Stomach smooth muscle (tissue), 2 donors: ENCODE measurements around the gene EIF2AK2.

ENCODE experiments used
- H3K27ac ChIP-seq: one replicate; pipeline ENCODE4 v1.7.0; 2013; ENCODE audit warnings: mild to moderate bottlenecking, low read length, inconsistent platforms
- H3K27me3 ChIP-seq, 2 donors: one replicate each; pipeline ENCODE4 v1.7.0; 2013; ENCODE audit warnings: low read length in 2 of 2; ENCODE audit not compliant: insufficient read depth in 2 of 2, control insufficient read depth in 1 of 2
- H3K36me3 ChIP-seq, 2 donors: one replicate each; pipeline ENCODE4 v1.7.0; 2013; ENCODE audit warnings: low read length in 2 of 2; ENCODE audit not compliant: control insufficient read depth in 2 of 2, insufficient read depth in 2 of 2
- H3K4me1 ChIP-seq: one replicate; pipeline ENCODE4 v1.7.0; 2013; ENCODE audit warnings: low read length; ENCODE audit not compliant: control insufficient read depth, insufficient read depth
- H3K4me3 ChIP-seq, 2 donors: one replicate each; pipeline ENCODE4 v1.7.0; 2013; ENCODE audit warnings: low read length in 2 of 2
- H3K9ac ChIP-seq, 2 donors: one replicate each; pipeline ENCODE4 v1.7.0; 2013; ENCODE audit warnings: low read length in 2 of 2, mild to moderate bottlenecking in 1 of 2
- H3K9me3 ChIP-seq, 2 donors: one replicate each; pipeline ENCODE4 v1.7.0; 2013; ENCODE audit warnings: low read length in 2 of 2; ENCODE audit not compliant: control insufficient read depth in 2 of 2
- donor health status: healthy.
- donor health status: Pancreatic carcinoma.

EIF2AK2 gene

DNA sequence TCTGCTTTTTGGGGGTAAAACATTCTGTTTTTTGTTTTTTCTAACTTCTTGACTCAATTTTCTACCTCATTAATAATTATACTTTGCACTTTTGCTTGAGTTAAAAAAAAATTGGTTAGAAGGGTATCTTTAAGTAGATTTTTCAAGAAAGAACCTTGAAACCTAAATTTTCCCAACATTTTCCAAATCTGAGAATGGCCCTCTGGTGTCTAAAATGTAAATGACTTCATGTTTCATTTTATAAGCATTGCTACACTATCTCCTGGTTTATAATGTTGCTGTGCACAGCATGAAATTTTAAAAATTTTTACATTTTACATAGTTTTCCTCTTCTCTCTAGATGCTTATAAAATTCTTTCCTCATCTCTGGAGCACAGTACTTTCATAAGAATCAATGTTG is 14.2 kb downstream of the EIF2AK2 start:
- Histone ChIP-seq H3K4me3 (no peak overlapping the region), H3K9me3 (no peaks in the 10 kb centered on the region), H3K4me1 (no peaks in the 10 kb centered on the region), H3K36me3 (peaks cover 37 to 38% of the 10 kb centered on the region in 2 donors), H3K27me3 (no peaks in the 10 kb centered on the region), H3K27ac (no peak overlapping the region), H3K9ac (no peak overlapping the region)

DNA sequence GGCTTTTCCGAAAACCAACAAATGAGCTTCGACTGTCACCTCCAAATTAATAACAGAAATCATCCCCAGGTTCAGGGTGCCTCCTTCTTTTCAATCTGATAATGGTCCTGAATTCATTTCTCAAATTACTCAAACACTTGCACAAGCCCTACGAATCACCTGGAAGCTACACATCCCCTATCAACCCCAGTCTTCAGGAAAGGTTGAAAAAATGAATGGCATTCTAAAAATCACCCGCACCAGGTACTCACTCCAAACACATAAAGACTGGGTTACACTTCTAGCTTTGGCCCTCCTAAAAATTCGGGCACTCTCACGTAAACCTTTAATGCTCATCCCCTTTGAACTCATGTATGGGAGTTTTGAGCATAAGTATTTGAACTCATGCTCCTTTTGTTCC is 23.9 kb downstream of the EIF2AK2 start:
- Histone ChIP-seq H3K4me1 (no peaks in the 10 kb centered on the region), H3K27ac (no peak overlapping the region), H3K27me3 (no peaks in the 10 kb centered on the region), H3K4me3 (no peak overlapping the region), H3K9ac (no peak overlapping the region), H3K36me3 (peaks cover 50 to 53% of the 10 kb centered on the region in 2 donors), H3K9me3 (no peaks in the 10 kb centered on the region)

DNA sequence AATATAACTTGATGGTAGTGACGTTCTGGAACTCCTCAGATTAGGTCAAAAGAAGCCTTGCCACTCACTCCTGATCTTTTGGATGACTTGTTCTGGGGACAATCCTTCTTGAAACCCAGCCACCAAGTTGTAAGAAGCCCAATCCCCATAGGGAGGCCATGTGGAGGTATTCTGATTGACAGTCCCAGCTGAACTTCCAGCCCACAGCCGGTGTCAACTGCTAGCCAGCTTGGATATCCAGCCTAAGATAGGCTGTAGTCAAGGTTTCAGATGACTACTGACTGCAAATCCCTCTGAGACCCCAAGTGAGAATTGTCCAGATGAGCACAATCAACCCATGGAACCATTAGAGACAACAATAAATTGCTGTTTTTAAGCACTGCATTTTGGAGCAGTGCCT is 31.4 kb downstream of the EIF2AK2 start:
- Histone ChIP-seq H3K9ac (no peak overlapping the region), H3K27ac (no peak overlapping the region), H3K9me3 (no peaks in the 10 kb centered on the region), H3K36me3 (peaks cover 23 to 36% of the 10 kb centered on the region in 2 donors), H3K27me3 (no peaks in the 10 kb centered on the region), H3K4me3 (no peak overlapping the region), H3K4me1 (no peaks in the 10 kb centered on the region)

DNA sequence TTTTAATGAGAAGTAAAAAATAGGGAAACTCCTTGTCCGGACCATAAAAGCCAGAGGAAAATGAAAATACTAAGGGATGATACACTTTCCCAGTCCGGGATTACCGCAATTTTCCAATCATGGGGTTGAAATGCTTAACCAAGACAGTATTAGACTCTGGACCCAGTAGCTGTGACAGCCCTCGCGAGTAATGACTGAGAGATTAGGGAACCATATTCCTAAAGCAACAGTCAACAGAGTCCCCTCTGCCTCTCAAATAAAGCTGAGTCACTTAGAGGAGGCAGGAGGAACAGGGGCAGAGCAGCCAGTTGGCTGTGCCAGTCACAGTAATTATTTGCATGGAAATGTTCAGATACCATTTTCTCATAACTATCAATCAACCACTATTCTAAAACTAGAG is 37.6 kb downstream of the EIF2AK2 start:
- no peak overlapping the region for H3K4me3 ChIP-seq
- no peaks in the 10 kb centered on the region for H3K9me3 ChIP-seq
- H3K27me3 ChIP-seq = no peaks in the 10 kb centered on the region
- no peaks in the 10 kb centered on the region for H3K4me1 ChIP-seq
- peaks cover 22 to 38% of the 10 kb centered on the region in 2 donors for H3K36me3 ChIP-seq
- H3K9ac ChIP-seq = no peak overlapping the region
- no peak overlapping the region for H3K27ac ChIP-seq

DNA sequence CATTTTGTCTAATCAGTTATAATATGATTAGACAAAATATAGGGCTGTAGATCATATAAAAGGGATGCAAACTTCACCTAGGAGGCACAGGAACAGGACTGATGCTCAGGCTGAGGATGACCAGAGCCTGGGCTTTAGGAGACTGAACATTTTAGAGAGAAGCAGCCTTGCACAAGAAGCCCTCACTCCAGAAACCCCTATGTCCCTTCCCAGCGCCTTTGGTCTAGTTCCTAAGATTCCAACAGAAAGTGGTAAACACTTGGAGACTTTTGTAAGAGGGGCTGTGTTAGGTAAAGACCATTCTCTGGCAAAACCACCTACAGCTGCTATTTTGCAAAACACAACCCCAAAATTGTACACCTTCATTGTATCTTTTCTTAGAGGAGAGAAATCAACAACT is 39.2 kb downstream of the EIF2AK2 start:
- H3K4me3 ChIP-seq = no peak overlapping the region
- H3K27me3 ChIP-seq = no peaks in the 10 kb centered on the region
- no peaks in the 10 kb centered on the region for H3K4me1 ChIP-seq
- H3K36me3 ChIP-seq = peaks cover 22 to 33% of the 10 kb centered on the region in 2 donors
- no peak overlapping the region for H3K9ac ChIP-seq
- no peak overlapping the region for H3K27ac ChIP-seq
- H3K9me3 ChIP-seq = no peaks in the 10 kb centered on the region

DNA sequence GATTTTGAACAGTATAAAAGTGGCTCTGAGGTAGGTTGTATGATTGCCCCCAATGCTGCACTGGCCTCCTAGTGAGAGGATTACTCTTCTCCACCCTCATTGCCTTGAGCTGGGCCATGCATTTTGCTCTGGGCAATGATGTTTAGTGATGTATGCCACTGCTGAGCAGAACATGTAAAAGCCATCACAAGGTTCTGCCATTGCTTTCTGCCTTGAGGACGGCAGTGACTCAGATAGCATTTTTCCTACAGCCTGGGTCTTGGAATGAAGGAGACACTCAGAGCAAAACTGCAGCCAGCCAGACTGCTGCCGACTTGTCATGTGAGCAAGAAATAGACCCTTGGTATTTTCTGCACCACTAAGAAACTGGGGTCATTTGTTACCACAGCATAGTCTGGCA is 44.8 kb downstream of the EIF2AK2 start:
- peaks cover 27 to 31% of the 10 kb centered on the region in 2 donors for H3K36me3 ChIP-seq

DNA sequence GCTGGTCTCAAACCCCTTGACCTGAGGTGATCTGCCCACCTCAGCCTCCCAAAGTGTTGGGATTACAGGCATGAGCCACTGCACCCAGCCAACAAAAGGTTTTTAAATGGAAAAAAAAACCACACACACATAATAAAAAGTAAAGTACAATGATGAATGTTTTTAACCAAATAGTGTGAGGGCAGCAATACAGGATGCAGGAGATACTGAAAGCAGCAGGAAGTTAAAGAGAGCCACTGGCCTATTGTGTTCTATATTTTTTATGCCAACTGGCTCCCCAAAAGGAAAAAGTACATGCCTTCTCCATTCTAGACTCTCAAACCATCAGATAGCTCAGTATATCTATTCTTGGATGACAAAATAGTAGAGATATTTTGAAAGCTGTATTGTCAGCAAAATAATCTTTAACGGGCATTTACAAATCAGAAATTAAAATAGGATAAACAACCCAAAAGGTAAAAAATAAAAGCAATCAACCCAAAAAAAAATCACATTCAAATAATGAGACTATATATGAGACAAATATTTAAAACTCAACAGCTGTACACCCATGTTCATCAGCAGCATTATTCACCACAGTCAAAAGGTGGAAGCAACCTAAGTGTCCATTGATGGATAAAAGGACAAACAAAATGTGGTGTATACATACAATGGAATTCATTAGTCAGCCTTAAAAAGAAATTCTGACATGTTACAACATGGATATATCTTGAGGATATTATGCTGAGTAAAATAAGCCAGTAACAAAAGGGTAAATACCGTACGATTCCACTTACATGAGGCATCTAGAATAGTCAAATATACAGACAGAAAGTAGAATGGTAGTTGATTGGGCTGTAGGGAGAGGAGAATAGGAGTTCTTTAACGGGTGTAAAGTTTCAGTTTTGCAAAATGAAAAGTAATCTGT is 46.2 kb downstream of the EIF2AK2 start:
- Histone ChIP-seq H3K27me3 (no peaks in the 10 kb centered on the region), H3K9me3 (no peaks in the 10 kb centered on the region), H3K4me3 (no peak overlapping the region), H3K36me3 (peaks cover 27 to 33% of the 10 kb centered on the region in 2 donors), H3K4me1 (no peaks in the 10 kb centered on the region), H3K27ac (no peak overlapping the region), H3K9ac (no peak overlapping the region)

More for the DNA sequence above, 44.8 kb downstream of the EIF2AK2 start:
- Histone ChIP-seq H3K9me3 (no peaks in the 10 kb centered on the region), H3K27me3 (no peaks in the 10 kb centered on the region), H3K4me3 (no peak overlapping the region), H3K27ac (no peak overlapping the region), H3K4me1 (no peaks in the 10 kb centered on the region), H3K9ac (no peak overlapping the region)

DNA sequence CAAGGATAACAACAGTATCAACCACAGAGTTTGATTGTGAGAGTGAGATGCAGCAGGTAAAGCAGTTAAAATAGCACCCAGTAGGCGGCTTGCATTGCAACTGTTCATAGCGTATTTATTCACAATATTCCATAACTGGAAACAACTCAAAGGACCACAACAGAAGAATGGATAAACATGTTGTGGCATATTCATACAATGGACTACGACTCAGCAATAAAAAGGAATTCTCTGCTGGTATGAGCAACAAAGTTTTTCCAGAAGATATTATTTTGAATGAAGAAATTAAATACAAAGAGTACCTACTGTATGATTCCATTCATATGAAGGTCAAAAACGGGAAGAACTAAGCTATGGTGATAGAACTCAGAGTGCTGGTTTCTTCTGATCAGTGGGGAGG is 47.3 kb downstream of the EIF2AK2 start:
- Histone ChIP-seq H3K4me1 (no peaks in the 10 kb centered on the region), H3K36me3 (peaks cover 24 to 39% of the 10 kb centered on the region in 2 donors), H3K27ac (no peak overlapping the region), H3K27me3 (no peaks in the 10 kb centered on the region), H3K9ac (no peak overlapping the region), H3K4me3 (no peak overlapping the region), H3K9me3 (no peaks in the 10 kb centered on the region)

DNA sequence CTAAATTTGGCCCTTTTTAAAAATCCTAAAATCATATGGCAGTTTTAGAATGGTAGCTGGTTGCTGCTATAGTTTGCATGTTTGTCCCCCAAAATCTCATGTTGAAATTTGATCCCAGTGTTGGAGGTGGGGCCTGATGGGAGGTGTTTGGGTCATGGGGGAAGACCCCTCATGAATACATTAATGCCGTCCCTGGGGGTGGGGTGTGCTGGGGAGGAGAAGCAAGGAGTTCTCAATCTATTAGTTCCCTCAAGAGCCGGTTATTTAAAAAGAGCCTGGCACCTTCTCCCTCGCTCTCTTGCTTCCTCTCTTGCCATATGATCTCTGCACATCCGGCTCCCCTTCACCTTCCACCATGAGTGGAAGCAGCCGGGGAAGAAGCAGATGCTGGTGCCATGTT is 51.6 kb downstream of the EIF2AK2 start:
- H3K27me3 ChIP-seq = no peaks in the 10 kb centered on the region
- H3K9me3 ChIP-seq = no peaks in the 10 kb centered on the region
- no peak overlapping the region for H3K27ac ChIP-seq
- H3K4me1 ChIP-seq = no peaks in the 10 kb centered on the region
- H3K4me3 ChIP-seq = no peak overlapping the region
- H3K36me3 ChIP-seq = peaks cover 24 to 38% of the 10 kb centered on the region in 2 donors
- H3K9ac ChIP-seq = no peak overlapping the region

DNA sequence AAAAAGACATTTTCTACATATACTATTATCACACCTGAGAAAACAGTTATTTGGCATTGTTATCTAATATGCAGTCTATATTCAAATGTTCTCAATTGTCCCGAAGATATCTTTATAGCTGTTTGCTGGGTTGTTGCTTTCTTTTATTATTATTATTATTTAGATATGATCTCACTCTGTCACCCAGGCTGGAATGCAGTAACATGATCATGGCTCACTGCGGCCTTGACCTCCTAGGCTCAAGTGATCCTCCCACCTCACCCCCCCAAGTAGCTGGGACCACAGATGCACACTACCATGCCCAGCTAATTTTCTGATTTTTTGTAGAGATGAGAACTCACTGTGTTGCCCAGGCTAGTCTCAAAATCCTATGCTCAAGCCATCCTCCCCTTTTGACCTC is 52.6 kb downstream of the EIF2AK2 start:
- no peaks in the 10 kb centered on the region for H3K4me1 ChIP-seq
- peaks cover 26 to 41% of the 10 kb centered on the region in 2 donors for H3K36me3 ChIP-seq
- H3K27me3 ChIP-seq = no peaks in the 10 kb centered on the region
- H3K9ac ChIP-seq = no peak overlapping the region
- H3K9me3 ChIP-seq = no peaks in the 10 kb centered on the region
- H3K27ac ChIP-seq = no peak overlapping the region
- no peak overlapping the region for H3K4me3 ChIP-seq

DNA sequence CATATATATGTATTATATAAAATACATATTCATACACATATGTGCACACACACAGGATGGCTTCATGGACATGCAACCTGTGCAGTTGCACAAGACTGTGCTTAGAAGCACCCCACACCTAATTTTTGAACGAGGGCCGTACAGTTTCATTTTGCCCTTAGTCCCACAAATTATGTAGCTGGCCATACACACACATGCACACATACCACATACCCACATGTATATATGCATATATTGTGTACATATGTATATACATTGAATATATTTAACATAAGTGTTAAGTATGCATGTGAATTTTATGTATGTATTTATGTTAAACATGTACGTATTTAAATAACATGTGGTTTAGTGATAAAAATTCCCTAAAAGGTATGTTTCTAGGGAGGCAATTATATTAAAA is 54.2 kb downstream of the EIF2AK2 start:
- Histone ChIP-seq H3K27ac (no peak overlapping the region), H3K4me3 (no peak overlapping the region), H3K9ac (no peak overlapping the region), H3K36me3 (peaks cover 15 to 32% of the 10 kb centered on the region in 2 donors), H3K4me1 (no peaks in the 10 kb centered on the region), H3K9me3 (no peaks in the 10 kb centered on the region), H3K27me3 (no peaks in the 10 kb centered on the region)
